HG03457 (cell line): ENCODE data around the gene DCST2.
"Not testable (repeated sequence)": the region's sequence is repeated elsewhere in the genome, so short reads cannot be mapped to it uniquely, and the experiment has no call there.

ENCODE experiments used
- ATAC-seq: cut with Tn5 transposase; IDR thresholded peaks from one replicate; pipeline ENCODE4 v1.9.1; 2021; ENCODE audit warnings: moderate number of reproducible peaks; ENCODE audit not compliant: unreplicated experiment

The DCST2 gene

DNA sequence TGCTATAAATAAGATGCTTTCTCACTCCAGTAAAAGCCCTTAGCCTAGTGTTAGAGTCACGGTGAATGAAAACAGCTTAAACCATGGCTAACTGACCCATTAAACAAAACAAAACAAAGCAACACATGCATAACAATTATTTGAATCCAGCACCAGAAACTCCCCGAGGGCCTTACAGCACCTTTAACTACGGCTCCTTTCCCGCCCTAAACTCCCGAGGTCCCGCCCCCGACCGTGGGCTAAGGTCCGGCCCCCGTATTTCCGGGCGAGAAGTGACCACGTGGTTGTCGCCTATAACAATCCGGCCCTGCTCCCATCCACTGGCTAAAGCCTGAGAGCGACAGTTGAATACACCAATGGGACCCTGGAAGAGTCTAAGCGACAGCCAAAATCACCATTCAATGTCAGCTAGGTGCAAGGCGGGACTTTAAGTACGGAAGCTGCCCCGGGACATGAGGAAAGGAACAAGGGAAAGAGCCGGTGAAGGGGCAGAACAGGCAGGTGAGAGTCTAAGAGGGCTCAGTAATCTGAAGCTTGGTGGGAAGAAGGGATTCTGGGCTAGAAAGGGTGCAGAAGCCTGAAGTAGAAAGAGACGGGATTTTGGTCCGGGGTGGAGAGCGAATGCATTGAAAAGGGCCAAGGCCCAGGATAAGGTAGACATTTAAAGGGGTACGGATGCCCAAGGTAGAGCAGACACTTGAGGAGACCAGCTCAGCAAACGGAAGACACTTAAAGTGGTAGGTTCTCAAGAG, 50.5 kb downstream of the DCST2 start, which contains the start of gene FLAD1:
FLAD1 (plus strand) TSS at position 448 of the 752 bp plus-strand sequence. CDS start 351 bp downstream, outside the sequence.
- peak; percentile 86 for ATAC-seq

DNA sequence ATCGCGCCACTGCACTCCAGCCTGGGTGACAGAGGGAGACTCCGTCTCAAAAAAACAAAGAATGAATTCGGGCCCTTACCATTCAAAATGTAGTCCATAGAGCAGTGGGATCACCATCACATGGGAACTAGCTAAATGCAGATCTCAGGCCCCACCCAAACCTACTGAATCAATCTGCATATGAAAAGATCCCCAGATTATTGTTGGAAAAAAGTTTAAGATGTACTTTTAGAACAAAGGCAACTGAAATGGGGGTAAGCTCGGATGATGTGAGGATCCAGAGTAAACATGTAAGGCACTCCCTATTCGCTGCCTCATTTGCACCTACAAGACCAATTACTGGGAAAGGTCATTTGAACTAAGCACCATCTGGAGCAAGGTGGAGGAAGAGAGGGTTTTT, 51.2 kb downstream of the DCST2 start:
- ATAC-seq, result no peak

DNA sequence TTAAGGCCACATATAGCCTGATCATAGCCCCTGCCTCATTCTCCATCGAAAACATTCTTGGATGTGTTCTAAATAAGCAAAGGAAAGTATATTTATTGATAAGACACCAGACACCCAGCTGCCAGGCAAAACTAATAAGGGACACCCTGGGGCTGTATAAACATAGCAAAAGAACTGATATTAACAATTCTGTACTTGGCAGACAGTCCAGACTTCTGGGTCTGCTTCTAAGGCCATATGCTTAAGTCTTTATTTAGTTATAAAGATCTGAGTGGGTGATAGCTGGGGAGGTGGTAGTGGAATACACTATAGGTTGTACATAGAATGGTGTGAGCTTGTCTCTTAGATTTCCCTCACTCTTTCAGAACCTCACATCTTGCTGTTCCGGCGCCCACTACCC, 55.2 kb downstream of the DCST2 start:
- ATAC-seq, result no peak

DNA sequence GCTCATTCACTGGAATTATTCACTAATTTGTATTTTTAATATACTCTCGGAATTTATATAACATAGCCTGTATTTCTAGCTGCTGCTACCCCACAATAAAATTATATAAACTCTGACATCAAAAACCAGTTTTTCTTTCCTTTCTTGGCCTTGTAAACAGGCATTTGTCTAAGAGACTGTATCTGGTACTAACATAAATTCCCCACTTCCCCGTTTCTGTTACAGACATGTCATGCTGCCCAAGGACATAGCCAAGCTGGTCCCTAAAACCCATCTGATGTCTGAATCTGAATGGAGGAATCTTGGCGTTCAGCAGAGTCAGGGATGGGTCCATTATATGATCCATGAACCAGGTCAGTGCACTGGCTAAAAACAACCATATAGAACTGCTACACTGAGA, 55.8 kb downstream of the DCST2 start:
- not testable (repeated sequence) for ATAC-seq

DNA sequence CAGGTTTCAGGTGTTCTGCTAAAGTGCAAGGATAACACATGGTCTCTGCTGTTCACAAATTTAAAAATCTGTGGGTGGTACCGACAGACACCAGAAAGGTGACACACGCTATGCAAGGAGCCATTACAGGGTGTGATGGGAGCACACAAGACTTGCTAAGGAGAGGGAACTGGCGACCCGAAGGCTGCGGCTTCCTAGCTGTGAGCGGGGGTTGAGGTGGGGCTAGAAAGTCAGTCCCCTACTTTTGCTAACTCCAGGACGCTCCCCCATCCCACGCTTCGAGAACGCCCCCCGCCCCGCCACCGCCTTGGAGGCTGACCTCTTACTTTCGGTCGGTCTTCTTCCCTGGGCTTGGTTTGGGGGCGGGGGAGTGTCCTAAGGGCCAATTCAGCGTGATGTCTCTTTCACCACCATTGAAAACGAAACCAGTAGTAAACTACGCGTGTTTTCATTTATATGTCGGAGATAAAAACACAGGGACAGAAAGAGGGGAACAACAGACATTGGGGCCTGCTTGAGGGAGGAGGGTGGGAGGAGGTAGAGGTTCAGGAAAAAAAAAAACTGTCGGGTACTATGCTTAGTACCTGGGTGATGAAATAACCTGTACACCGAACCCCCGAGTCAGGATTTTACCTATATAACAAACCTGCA, 58.0 kb downstream of the DCST2 start:
- ATAC-seq, result no peak

DNA sequence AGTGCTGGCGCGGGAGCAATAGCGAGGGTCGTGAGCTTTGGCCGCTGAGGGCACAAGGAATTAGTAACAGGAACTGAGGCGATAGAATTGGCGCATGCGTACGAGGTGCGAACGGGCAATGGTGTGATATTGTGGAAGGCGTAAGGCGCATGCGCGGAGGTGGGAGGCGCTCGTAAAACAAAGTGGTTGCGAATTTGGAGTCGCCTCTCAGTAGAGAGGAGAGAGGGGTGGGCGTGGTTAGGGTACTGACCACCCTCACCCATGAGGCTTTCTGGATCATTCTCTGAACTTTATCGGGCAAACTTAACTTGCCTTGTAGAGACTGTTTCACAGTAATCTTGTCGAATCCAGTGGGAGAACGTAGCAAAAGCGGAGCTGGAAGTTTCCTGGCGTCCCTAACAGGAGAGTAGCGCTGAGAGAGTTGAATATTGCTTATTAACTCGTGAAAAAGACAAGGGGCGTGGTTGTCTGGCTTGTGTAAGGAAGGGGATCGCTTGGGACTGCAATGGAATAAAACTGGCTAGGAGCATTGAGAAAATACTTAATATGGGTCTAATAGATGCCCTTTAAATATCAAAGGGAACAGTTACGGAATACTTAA, 58.7 kb downstream of the DCST2 start:
- ATAC-seq, result peak; percentile 30

DNA sequence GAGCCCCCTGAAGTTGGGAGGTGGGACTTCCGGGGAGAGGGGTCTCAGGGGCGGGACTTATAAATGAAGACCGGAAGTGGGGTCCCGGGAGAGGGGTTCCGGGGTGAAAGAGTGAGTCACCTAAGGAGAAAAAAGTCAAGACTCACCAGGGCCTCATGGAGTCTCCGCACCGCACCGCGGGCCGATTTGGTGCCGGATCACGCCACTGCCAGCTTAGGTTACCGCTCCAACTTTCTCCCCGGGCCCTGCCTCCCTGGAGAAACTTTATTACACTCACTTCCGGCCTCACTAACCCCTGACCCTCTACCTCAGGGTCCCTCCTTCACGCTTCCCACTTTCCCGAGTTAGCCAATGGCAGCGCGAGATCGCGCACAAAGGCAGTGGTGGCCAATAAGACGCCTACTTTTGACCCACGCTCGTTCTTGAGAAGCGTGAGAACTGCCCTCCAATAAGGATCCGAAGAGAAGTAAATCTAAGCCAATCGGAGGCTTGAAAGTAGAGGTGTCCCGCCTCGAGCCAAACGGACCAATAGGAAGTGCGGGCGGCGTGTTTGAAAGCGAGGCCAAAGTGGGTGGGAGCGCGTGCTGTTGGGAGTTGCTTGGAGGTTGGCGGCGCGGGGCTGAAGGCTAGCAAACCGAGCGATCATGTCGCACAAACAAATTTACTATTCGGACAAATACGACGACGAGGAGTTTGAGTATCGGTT, 59.3 kb downstream of the DCST2 start, which contains the start of gene CKS1B:
CKS1B (plus strand) TSS at position 580 of the 706 bp plus-strand sequence; CDS start at position 645, 65 bp downstream.
- ATAC-seq, result peak; percentile 66

DNA sequence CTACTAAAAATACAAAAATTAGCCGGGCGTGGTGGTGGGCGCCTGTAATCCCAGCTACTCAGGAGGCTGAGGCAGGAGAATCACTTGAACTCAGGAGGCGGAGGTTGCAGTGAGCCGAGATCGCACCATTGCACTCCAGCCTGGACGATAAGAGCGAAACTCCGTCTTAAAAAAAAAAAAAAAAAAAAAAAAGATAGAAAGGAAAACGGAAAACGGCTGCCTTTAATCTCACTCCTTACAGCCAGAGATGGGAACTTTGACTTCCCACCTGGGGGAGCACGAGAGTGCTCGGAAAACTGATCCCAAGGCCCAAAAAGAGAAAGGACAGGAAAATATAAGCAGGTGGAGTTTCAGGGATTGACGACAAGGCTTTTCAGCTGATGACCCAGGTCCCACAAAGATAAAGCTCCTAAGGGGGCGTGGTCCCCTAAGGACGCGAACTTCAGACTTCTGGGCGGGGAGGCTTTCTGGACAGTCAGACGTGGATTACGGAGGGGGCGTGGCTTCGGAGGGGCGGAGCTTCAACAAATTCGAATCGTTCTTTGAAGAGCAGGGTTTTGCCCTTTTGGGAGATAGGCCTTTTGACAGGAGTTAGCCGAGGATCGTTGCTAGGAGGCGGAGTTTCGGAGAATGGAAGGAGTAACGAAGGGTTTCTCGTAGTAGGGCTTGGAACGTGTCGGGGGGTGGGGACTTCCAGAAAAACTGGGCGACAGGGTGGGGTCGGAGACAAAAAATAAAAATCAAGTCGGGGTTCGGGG, 60.1 kb downstream of the DCST2 start:
- no peak for ATAC-seq

DNA sequence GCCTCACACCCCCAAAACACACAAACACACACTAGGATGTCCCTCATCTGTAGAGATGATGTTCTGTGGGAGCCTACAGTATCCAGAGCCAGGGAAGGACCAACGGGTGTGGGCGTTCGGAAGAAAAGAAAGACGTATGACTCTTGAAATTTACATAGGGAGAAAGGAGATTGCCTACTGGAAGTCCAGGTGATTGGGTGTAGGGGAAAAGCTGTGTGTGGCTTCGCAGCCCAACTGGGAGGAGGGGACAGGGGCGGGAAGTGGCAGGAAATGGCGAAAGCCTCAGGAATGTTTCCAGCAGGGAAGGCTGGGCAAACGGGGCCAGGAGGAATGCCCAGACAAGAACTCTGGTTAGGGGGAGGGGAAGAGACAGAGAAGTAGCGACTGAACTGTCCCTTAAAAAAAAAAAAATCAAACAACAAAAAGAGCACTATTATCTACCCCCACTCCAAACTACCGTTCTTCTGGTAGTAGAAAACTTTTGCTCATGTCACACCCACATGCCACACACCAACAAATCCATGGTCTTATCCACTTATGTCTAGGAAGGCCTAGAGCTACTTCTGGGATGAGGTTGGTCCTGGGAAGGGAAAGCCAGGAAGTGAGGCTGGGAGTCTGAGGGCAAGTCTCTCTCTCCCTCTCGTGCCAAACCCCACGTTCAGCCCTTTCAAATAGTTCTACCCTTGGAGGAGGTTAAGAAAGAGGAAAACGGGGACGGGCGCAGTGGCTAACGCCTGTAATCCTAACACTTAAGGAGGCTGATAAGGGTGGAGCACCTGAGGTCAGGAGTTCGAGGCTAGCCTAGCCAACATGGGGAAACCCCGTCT, 60.9 kb downstream of the DCST2 start:
- ATAC-seq, result no peak

DNA sequence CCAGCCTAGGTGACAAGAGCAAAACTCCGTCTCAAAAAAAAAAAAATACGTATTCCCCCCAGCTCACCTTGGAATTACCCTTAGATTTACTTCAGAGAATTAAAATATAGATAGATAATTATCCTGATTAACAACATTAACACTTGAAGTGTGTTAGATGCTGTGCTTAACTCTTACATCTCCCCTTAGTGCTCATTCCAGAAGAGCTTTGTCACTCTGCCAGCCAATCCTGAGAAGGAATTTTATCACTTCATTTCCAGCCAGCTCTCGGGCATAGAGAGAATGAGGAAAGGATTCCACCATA, 61.4 kb downstream of the DCST2 start:
- ATAC-seq, result no peak

DNA sequence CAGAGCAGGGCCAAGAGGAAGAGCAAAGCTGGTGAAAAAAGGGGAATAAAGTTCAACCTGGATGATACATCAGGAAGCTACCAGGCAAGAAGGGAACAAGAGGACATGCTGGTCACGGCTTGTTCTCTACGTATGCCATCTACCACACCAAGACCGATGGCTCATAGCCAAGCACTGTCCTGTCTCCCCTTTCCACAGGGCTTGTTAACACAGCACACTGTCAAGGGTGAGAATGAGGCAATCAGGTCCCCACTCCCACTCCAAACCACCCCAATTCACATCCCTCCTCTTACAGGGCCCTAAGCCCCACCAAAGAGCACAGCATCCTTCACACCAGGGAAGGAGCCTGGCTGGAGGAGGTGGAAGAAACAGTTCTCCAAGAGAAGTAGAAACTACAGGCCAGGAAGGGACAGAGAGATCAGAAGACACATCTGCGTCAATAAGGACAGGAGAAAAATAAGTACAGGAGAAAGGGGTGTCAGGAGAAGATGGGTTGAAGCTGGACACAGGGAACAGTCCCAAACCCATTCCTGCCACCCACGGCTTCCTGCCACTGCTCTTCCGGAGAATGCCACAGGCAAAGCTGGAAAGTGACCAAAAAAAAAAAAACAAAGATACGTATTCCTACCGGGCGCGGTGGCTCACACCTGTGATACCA, 62.1 kb downstream of the DCST2 start:
- ATAC-seq, result no peak

DNA sequence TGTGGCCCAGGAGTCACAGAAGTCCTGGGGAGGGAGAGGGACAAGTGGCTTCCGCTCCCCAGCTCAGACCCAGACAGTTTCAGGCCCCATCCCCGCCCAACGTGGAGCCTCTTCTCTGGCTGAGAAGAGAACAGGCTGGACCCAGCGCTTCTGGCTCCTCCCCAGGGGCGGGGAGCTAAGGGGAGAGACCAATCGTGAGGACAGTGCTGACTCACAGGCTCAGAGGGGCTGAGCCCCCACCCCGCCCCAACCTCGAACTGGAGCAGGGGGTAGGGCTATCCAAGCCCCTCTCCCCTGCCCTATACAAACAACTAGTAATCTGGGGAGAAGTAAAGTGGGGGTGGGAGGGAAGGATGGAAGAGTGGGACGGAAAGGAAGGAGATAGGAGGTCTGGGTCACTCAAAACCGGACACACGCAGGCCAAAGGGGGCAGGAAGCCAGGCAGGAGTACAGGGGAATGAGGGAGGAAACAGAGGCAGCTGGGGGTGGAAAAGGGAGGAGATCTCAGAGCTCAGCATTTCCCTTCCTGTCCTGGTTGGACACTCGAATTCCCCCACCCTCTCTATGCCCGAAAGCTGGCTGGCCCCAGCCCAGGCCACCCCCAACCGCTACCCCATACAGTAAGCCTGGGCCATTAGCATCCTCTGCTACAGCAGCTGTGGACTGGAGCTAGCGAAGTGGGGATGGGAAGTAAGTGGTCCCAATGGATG, 62.8 kb downstream of the DCST2 start, which contains the start of gene SHC1:
SHC1 (minus strand) TSS at position 117 of the 710 bp plus-strand sequence. CDS start 221 bp downstream, outside the sequence.
- no peak for ATAC-seq

DNA sequence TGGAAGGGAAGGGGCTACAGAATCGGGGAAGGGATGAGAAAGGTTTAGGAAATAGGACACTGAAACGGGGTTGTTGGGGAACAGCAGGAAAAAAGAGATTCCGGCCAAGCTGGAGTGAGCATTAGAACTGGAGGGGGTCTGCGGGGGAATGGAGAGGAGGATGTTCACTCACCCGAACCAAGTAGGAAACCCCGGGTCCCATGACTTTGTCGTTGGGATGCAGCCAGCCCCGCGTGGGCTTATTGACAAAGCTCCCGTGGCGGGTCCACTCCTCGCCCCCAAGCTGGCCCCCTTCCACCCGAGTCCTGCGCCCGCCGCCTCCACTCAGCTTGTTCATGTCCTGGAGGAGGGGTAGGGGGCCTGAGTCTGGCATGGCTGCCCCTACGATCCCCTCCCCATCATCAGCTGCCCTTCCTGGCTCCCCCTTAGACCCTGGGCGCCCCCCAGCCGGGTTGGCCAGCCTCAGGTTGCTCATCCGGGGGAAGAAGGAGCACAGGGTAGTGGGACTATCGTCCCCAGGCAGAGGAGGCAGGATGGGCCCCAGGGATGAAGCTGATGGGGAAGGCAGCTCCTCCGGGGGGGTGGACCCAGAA, 63.6 kb downstream of the DCST2 start:
- ATAC-seq, result no peak

DNA sequence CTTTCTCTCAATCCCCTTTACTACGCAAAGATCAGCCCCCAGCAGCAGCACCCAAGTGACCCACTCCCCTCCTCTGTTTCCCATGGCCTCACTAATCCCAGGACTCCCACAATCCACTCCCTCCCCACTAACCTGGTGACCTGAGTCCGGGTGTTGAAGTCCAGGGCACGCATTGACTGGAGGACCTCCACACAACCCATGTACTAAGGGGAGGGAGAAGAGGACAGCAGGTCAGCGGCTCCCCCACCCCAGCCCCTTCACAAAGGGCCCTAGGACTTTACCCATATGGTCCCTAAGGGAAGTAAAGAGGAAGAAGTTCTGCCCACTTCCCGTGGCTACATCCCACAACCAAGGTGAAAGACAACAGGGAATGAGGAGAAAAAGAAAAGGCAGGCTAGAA, 64.3 kb downstream of the DCST2 start:
- ATAC-seq, result no peak

DNA sequence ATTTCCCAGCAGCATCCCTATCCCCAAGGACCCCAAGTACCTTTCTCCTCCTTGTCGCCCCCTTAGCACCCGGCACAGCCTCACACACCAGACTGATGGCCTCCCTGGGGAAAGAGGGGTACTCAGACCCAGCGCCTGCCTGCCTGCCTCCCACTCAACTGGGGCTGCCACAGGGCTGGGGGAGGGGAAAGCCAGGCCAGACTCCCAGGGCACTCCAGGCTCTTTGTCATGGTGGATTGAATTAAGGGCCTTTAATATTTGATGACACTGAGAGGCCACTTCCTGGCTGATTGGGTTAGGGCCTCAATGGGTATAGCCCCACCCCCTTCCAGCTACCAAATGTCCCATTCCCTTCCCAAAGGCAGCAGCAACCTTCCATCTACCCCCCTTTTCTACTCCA, 64.8 kb downstream of the DCST2 start:
- ATAC-seq, result no peak
